Calu3 (cell line): ENCODE measurements around the gene NDUFS5. TPM values are rescaled to one million over a fixed set of nuclear protein-coding genes. Genes with fewer than 3 reads are reported as not detected.
A peak's percentile ranks its signal among the peaks of the same experiment; 100 is the strongest.

Experiments
- BruUV-seq: library from RNA; stranded (reverse); fragments of 400-500 nt; replicated peaks from 2 replicates; lab custom pipeline; 2021; lab: Mats Ljungman, UMichigan
- CTCF ChIA-PET: fragments of 300-600 bp; sonication (Branson Sonifier 250); formaldehyde crosslinking; loops from one replicate; lab custom pipeline; 2022; ENCODE audit warnings: antibody characterized with exemption; lab: Charles Lee
- DNase-seq: peaks from one replicate; pipeline ENCODE4 v3.0.0; 2022
- H3K27ac Mint-ChIP-seq: one replicate; pipeline ENCODE4 v1.8.0; 2022; ENCODE audit warnings: mixed read lengths; ENCODE audit not compliant: unreplicated experiment
- H3K27me3 Mint-ChIP-seq: one replicate; pipeline ENCODE4 v1.8.0; 2022; ENCODE audit warnings: mixed read lengths; ENCODE audit not compliant: unreplicated experiment
- H3K36me3 Mint-ChIP-seq: one replicate; pipeline ENCODE4 v1.8.0; 2022; ENCODE audit warnings: mild to moderate bottlenecking, moderate library complexity, mixed read lengths; ENCODE audit not compliant: insufficient read depth, unreplicated experiment
- H3K4me1 Mint-ChIP-seq: one replicate; pipeline ENCODE4 v1.8.0; 2022; ENCODE audit warnings: mild to moderate bottlenecking, low read depth, mixed read lengths; ENCODE audit not compliant: unreplicated experiment
- H3K4me3 Mint-ChIP-seq: one replicate; pipeline ENCODE4 v1.8.0; 2022; ENCODE audit warnings: mild to moderate bottlenecking, low read depth, moderate library complexity, mixed read lengths; ENCODE audit not compliant: unreplicated experiment
- H3K9me3 Mint-ChIP-seq: one replicate; pipeline ENCODE4 v1.8.0; 2022; ENCODE audit warnings: low read depth, mixed read lengths; ENCODE audit not compliant: unreplicated experiment
- CTCF ChIP-seq: fragments of 200-600 bp; IDR thresholded peaks from one replicate; pipeline ENCODE4 v1.8.0; 2022; ENCODE audit warnings: antibody characterized with exemption; ENCODE audit not compliant: unreplicated experiment
- intact Hi-C: fragments of 100-400 bp; cut with micrococcal nuclease; formaldehyde crosslinking; loops from one replicate; pipeline ENCODE4 v1.10.0; 2022; ENCODE audit not compliant: unreplicated experiment
- total RNA-seq: library from RNA; stranded (reverse); gene quantifications from 2 replicates; pipeline ENCODE4 v1.2.3, GENCODE V29; 2022

NDUFS5 gene
- total RNA-seq, 1 experiment from 2014 or later: 170 TPM

- Mint-ChIP-seq H3K9me3 (no peaks in the 10 kb centered on the region), H3K4me3 (peak overlapping the region; percentile 79), H3K27me3 (no peaks in the 10 kb centered on the region), H3K27ac (peak overlapping the region; percentile 72), H3K4me1 (peaks cover 7% of the 10 kb centered on the region), H3K36me3 (peaks cover 33% of the 10 kb centered on the region)
- no TSS peak for BruUV-seq
- intact Hi-C loops: no loop called here
- TF ChIP-seq CTCF: no peak
- CTCF ChIA-PET: interaction anchor here (0.7 to 1.6 kb wide), 4 partner anchors 8 to 72 kb away, joined by 3 to 8 read pairs (median 4); no protein-coding TSS in a partner anchor
- no peak for DNase-seq
Observed at GRCh38 chr1:39026866-39027507, 837 bp downstream of the NDUFS5 start.

DNA sequence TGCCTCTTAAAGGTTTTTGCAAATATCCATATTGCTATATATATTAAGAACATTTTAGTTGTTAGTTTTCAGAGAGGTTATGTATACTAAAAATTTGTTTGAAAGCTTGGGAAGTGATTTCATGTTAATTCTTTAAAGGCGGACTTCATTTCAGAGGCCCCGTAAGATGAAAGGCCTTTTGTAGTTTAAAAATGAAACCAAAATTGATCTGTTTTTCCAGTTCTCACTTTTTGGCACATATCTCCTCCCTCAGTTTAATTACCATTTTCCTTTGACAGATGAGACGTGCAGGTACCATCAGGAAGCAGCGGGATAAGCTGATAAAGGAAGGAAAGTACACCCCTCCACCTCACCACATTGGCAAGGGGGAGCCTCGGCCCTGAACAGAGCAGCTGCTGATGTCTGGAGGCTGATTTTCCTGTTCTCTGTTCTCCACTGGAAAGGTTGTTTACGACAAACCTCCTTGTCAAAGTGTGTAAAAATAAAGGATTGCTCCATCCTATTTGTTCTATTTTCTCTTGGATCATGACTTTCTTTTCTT lies 8.0 kb downstream of the NDUFS5 start:
- CTCF ChIA-PET: interaction anchor here (0.7 kb wide), 1 partner anchor 121 kb away, joined by 3 read pairs; no protein-coding TSS in a partner anchor
- BruUV-seq: no TSS peak
- Mint-ChIP-seq H3K36me3 (peaks cover 25% of the 10 kb centered on the region), H3K9me3 (no peaks in the 10 kb centered on the region), H3K4me3 (no peak overlapping the region), H3K27ac (no peak overlapping the region), H3K27me3 (no peaks in the 10 kb centered on the region), H3K4me1 (no peaks in the 10 kb centered on the region)
- DNase-seq: no peak
- no peak for TF ChIP-seq CTCF
- intact Hi-C loops: no loop called here

DNA sequence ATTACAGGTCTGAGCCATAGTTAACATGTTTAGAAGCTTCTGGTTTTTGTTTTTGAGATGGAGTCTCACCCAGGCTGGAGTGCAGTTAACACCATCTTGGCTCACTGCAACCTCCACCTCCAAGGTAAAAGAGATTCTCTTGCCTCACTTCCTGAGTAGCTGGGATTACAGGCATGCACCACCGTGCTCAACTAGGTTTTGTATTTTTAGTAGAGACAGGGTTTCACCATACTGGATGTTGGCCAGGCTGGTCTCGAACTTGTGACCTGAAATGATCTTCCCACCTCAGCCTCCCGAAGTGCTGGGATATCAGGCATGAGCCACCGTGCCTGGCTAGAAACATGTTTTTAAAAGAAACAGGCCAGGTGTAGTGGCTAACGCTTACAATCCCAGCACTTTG lies 10.5 kb downstream of the NDUFS5 start:
- BruUV-seq: no TSS peak
- no peak for DNase-seq
- Mint-ChIP-seq H3K9me3 (no peaks in the 10 kb centered on the region), H3K36me3 (peaks cover 12% of the 10 kb centered on the region), H3K27me3 (no peaks in the 10 kb centered on the region), H3K4me1 (no peaks in the 10 kb centered on the region), H3K27ac (no peak overlapping the region), H3K4me3 (no peak overlapping the region)
- TF ChIP-seq CTCF: no peak
- intact Hi-C loops: no loop called here
- CTCF ChIA-PET: no interaction called here

GRCh38 chr1:39043513-39043912 lies 17.4 kb downstream of the NDUFS5 start:
- no TSS peak for BruUV-seq
- Mint-ChIP-seq H3K9me3 (no peaks in the 10 kb centered on the region), H3K27me3 (no peaks in the 10 kb centered on the region), H3K4me3 (no peak overlapping the region), H3K4me1 (no peaks in the 10 kb centered on the region), H3K36me3 (no peaks in the 10 kb centered on the region), H3K27ac (no peak overlapping the region)
- intact Hi-C loops: no loop called here
- CTCF ChIA-PET: no interaction called here
- no peak for TF ChIP-seq CTCF
- no peak for DNase-seq
